Endothelial cell of umbilical vein (primary cell): Measurements from ENCODE around the gene OR2D3. TPM values are rescaled to one million over a fixed set of nuclear protein-coding genes. Genes with fewer than 3 reads are reported as not detected.

Experiments used
- BruUV-seq: library from RNA; stranded (reverse); fragments of 400-500 nt; replicated peaks from 2 replicates; lab custom pipeline; 2021; lab: Mats Ljungman, UMichigan
- CTCF ChIA-PET: fragments of 300-600, 350-600 bp; sonication (Branson Sonifier 250); formaldehyde crosslinking; loops from one replicate; lab custom pipeline; 2021; ENCODE audit warnings: antibody characterized with exemption, inconsistent platforms; lab: Charles Lee
- POLR2A ChIA-PET: fragments of 300-600, 350-600 bp; sonication (Branson Sonifier 250); formaldehyde crosslinking; loops from one replicate; lab custom pipeline; 2021; ENCODE audit warnings: antibody characterized with exemption, inconsistent platforms; lab: Charles Lee
- DNase-seq: peaks from one replicate; pipeline ENCODE4 v3.0.0-alpha.2; 2011; ENCODE audit warnings: low read depth, low spot score
- FAIRE-seq: peaks from 2 replicates; lab custom pipeline; 2011; peaks lifted over from hg19 to GRCh38; lab: Jason Lieb, UNC
- H2AFZ ChIP-seq: 2 replicates; pipeline ENCODE4 v1.6.0; 2012; ENCODE audit warnings: low read depth, low read length, control low read depth, inconsistent platforms
- H3K27ac ChIP-seq: 2 replicates; pipeline ENCODE4 v1.5.1; 2011; ENCODE audit warnings: low read depth, mild to moderate bottlenecking, control low read depth, low read length, moderate library complexity; ENCODE audit not compliant: insufficient read depth
- H3K27me3 ChIP-seq, 2 experiments: 2 replicates each; pipeline versions ENCODE4 v1.6.0 to v1.6.1; 2011; ENCODE audit warnings: low read length in 2 of 2, mixed read lengths in 1 of 2; ENCODE audit not compliant: control insufficient read depth in 2 of 2, insufficient read depth in 2 of 2
- H3K36me3 ChIP-seq, 2 experiments: 2 replicates in 1 of 2; 3 replicates in 1 of 2; pipeline ENCODE4 v1.5.1; 2011; ENCODE audit warnings: low read length in 2 of 2, mild to moderate bottlenecking in 1 of 2, moderate library complexity in 1 of 2; ENCODE audit not compliant: control insufficient read depth in 2 of 2, insufficient read depth in 2 of 2; ENCODE audit errors: extremely low read depth in 1 of 2
- H3K4me1 ChIP-seq: 3 replicates; pipeline ENCODE4 v1.5.1; 2011; ENCODE audit warnings: mild to moderate bottlenecking, low read length; ENCODE audit not compliant: control insufficient read depth, insufficient read depth; ENCODE audit errors: extremely low read depth
- H3K4me2 ChIP-seq: 2 replicates; pipeline ENCODE4 v1.6.1; 2011; ENCODE audit warnings: low read length, control low read depth, mixed read lengths; ENCODE audit not compliant: insufficient read depth
- H3K4me3 ChIP-seq, 3 experiments: fragments of 200-600 bp in 1 of 3; sonication (generic), shearing (Covaris generic) in 1 of 3; replicated peaks in 1 of 3; 2 replicates each; pipeline ENCODE4 v1.5.1; 2011 to 2016; ENCODE audit warnings: control low read depth in 3 of 3, low read length in 3 of 3, mild to moderate bottlenecking in 2 of 3, inconsistent platforms in 1 of 3, low read depth in 1 of 3, moderate library complexity in 1 of 3; ENCODE audit not compliant: insufficient read depth in 1 of 3
- H3K79me2 ChIP-seq: 2 replicates; pipeline ENCODE4 v1.6.0; 2012; ENCODE audit warnings: low read length, inconsistent platforms; ENCODE audit not compliant: control insufficient read depth, insufficient read depth
- H3K9ac ChIP-seq: replicated peaks from 2 replicates; pipeline ENCODE3; 2011; ENCODE audit warnings: low read length, control low read depth; ENCODE audit not compliant: insufficient read depth; ENCODE audit errors: extremely low read depth
- H3K9me1 ChIP-seq: replicated peaks from 3 replicates; pipeline ENCODE4 v1.6.0; 2011; ENCODE audit warnings: mild to moderate bottlenecking, low read length; ENCODE audit not compliant: control insufficient read depth, insufficient read depth; ENCODE audit errors: extremely low read depth
- H3K9me3 ChIP-seq: replicated peaks from 2 replicates; pipeline ENCODE4 v1.5.1; 2012; ENCODE audit warnings: low read length, inconsistent platforms; ENCODE audit not compliant: control insufficient read depth, insufficient read depth
- H4K20me1 ChIP-seq: replicated peaks from 2 replicates; pipeline ENCODE3; 2011; ENCODE audit warnings: mild to moderate bottlenecking, low read length; ENCODE audit not compliant: control insufficient read depth, insufficient read depth; ENCODE audit errors: extremely low read depth
- EZH2 ChIP-seq: IDR thresholded peaks from 2 replicates; pipeline ENCODE4 v1.6.1; 2012; ENCODE audit warnings: borderline replicate concordance, low read depth, mild to moderate bottlenecking, moderate library complexity, low read length, inconsistent platforms; ENCODE audit not compliant: severe bottlenecking
- FOS ChIP-seq: IDR thresholded peaks from 2 replicates; pipeline ENCODE4 v1.6.1; 2011; ENCODE audit warnings: mild to moderate bottlenecking, low read length, moderate library complexity, borderline replicate concordance; ENCODE audit not compliant: insufficient read depth
- GATA2 ChIP-seq: IDR thresholded peaks from 2 replicates; pipeline ENCODE4 v1.7.0; 2011; ENCODE audit warnings: low read depth, mild to moderate bottlenecking, moderate library complexity, mixed read lengths, low read length; ENCODE audit not compliant: insufficient read length, insufficient read depth
- JUN ChIP-seq: IDR thresholded peaks from 2 replicates; pipeline ENCODE4 v1.6.1; 2011; ENCODE audit warnings: borderline replicate concordance, low read depth; ENCODE audit not compliant: insufficient read length, insufficient read depth
- MYC ChIP-seq: IDR thresholded peaks from one replicate; pipeline ENCODE4 v1.6.1; 2011; ENCODE audit warnings: mild to moderate bottlenecking, low read depth, low read length
- POLR2A ChIP-seq: IDR thresholded peaks from 2 replicates; pipeline ENCODE4 v1.6.1; 2012; ENCODE audit warnings: low read depth, mild to moderate bottlenecking, control low read depth, low read length
- POLR2AphosphoS5 ChIP-seq: IDR thresholded peaks from 2 replicates; pipeline ENCODE4 v1.6.1; 2012; ENCODE audit warnings: low read depth, mild to moderate bottlenecking, control low read depth, low read length, moderate library complexity; ENCODE audit not compliant: insufficient read depth
- dilution Hi-C: fragments of 300-500 bp; cut with MboI; formaldehyde crosslinking; loops from one replicate; pipeline ENCODE4 v1.15.0; 2019; ENCODE audit warnings: low sequenced_read_pairs; ENCODE audit not compliant: extremely low pct_ligation_motif_present
- intact Hi-C: fragments of 100-400 bp; cut with micrococcal nuclease; formaldehyde crosslinking; loops from one replicate; pipeline ENCODE4 v1.10.0; 2022
- polyA plus RNA-seq, 4 experiments: library from polyadenylated mRNA; depleted of rRNA in 3 of 4; stranded (reverse) in 3 of 4; unstranded in 1 of 4; fragments of >200 nt; gene quantifications; 2 replicates each; pipeline versions ENCODE4 v1.2.1 to v1.2.3, GENCODE V29; 2011 to 2012; ENCODE audit warnings: missing spikeins in 1 of 4
- total RNA-seq: library from RNA; stranded (reverse); gene quantifications from 2 replicates; pipeline ENCODE4 v1.2.3, GENCODE V29; 2021
- TF ChIP-seq, protein P1 (sequence below), 2 donors: IDR thresholded peaks; 1 replicate in 1 of 2; 2 replicates in 1 of 2; pipeline ENCODE4 v1.5.1; 2011; ENCODE audit warnings: low read length in 2 of 2, mild to moderate bottlenecking in 2 of 2, moderate library complexity in 2 of 2, control low read depth in 1 of 2, inconsistent platforms in 1 of 2, low read depth in 1 of 2; ENCODE audit not compliant: insufficient read depth in 1 of 2; ENCODE audit errors: extremely low read depth in 1 of 2
- TF ChIP-seq, protein P2 (sequence below): IDR thresholded peaks from 2 replicates; pipeline ENCODE4 v1.6.1; 2011; ENCODE audit not compliant: insufficient read depth, insufficient read length

The OR2D3 gene
- total and polyA plus RNA-seq, 2 donors (not counting 3 experiments of a cell fraction or from before 2014, with no cell fraction given), result not detected

DNA sequence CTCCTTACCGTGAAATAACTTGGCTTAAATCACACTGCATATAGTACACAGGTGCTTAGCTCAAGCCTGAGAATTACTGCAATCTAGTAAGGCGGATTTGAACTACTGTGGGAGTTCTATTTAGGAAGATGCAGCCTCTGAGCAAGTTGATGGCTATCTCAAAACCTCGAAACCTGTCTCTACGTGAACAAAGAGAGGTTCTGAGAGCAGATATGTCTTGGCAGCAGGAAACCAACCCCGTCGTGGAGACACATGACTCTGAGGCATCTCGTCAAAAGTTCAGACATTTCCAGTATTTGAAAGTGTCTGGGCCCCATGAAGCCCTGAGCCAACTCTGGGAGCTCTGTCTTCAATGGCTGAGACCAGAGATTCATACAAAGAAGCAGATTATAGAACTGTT, 11.3 kb downstream of the OR2D3 start:
- no peak overlapping the region for H3K27ac ChIP-seq
- intact Hi-C loops, result no loop called here
- DNase-seq, result no peak
- no peak overlapping the region for H3K4me3 ChIP-seq
- no peak for FAIRE-seq
- H3K4me1 ChIP-seq, result peaks cover 5% of the 10 kb centered on the region
- ChIA-PET CTCF (no interaction called here), POLR2A (no interaction called here)
- peaks cover 5% of the 10 kb centered on the region for H3K79me2 ChIP-seq
- TF ChIP-seq POLR2A (no peak), JUN (no peak)
- TF ChIP-seq, protein P1, sequence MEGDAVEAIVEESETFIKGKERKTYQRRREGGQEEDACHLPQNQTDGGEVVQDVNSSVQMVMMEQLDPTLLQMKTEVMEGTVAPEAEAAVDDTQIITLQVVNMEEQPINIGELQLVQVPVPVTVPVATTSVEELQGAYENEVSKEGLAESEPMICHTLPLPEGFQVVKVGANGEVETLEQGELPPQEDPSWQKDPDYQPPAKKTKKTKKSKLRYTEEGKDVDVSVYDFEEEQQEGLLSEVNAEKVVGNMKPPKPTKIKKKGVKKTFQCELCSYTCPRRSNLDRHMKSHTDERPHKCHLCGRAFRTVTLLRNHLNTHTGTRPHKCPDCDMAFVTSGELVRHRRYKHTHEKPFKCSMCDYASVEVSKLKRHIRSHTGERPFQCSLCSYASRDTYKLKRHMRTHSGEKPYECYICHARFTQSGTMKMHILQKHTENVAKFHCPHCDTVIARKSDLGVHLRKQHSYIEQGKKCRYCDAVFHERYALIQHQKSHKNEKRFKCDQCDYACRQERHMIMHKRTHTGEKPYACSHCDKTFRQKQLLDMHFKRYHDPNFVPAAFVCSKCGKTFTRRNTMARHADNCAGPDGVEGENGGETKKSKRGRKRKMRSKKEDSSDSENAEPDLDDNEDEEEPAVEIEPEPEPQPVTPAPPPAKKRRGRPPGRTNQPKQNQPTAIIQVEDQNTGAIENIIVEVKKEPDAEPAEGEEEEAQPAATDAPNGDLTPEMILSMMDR (IDR thresholded peaks at IDR 0.05; ENCODE audit: extremely low read depth in 1 of 2, insufficient read depth in 1 of 2, low read depth in 1 of 2, low read length in 2 of 2), result no peak
- H3K9me1 ChIP-seq, result peaks cover 2% of the 10 kb centered on the region
- no peak overlapping the region for H3K4me2 ChIP-seq
- no peaks in the 10 kb centered on the region for H3K27me3 ChIP-seq
- H4K20me1 ChIP-seq, result no peaks in the 10 kb centered on the region
- BruUV-seq, result no TSS peak
- no peak overlapping the region for H2AFZ ChIP-seq
- H3K9me3 ChIP-seq, result no peaks in the 10 kb centered on the region
- H3K9ac ChIP-seq, result no peak overlapping the region
- H3K36me3 ChIP-seq, result no peaks in the 10 kb centered on the region
- dilution Hi-C loops, result no loop called here

DNA sequence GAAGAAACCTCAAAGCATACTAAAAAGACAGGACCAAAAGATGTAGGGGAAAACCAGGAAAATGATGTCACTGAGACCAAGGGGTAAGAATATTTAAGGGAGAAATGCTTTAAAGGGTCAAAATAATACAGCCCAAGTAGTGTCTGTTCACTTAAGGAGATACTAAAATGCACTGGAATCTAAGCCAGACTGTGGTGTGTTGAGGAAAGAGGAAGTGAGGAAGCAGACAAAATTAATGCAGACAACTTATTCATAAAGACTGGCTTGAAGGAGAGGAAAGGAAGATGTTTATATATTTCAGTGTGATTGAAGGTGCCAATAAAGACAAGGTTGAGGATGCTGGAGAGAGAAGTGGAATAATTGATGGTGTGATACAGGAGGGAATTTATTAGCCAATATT, 21.2 kb downstream of the OR2D3 start:
- no peaks in the 10 kb centered on the region for H4K20me1 ChIP-seq
- no peaks in the 10 kb centered on the region for H3K79me2 ChIP-seq
- no peak overlapping the region for H2AFZ ChIP-seq
- no peak for FAIRE-seq
- POLR2A ChIA-PET, result no interaction called here
- no peaks in the 10 kb centered on the region for H3K27me3 ChIP-seq
- H3K4me2 ChIP-seq, result no peak overlapping the region
- TF ChIP-seq FOS (no peak), JUN (no peak), POLR2A (no peak), EZH2 (no peak), GATA2 (no peak), POLR2AphosphoS5 (no peak), MYC (no peak)
- TF ChIP-seq, protein P1 (IDR thresholded peaks at IDR 0.05; ENCODE audit: extremely low read depth in 1 of 2, insufficient read depth in 1 of 2, low read depth in 1 of 2, low read length in 2 of 2), result no peak
- TF ChIP-seq, protein P2, sequence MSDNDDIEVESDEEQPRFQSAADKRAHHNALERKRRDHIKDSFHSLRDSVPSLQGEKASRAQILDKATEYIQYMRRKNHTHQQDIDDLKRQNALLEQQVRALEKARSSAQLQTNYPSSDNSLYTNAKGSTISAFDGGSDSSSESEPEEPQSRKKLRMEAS, result no peak
- intact Hi-C loops, result no loop called here
- DNase-seq, result no peak
- no peaks in the 10 kb centered on the region for H3K9me3 ChIP-seq
- no peaks in the 10 kb centered on the region for H3K4me1 ChIP-seq
- H3K4me3 ChIP-seq, result no peak overlapping the region
- H3K36me3 ChIP-seq, result no peaks in the 10 kb centered on the region
- dilution Hi-C loops, result no loop called here
- H3K9ac ChIP-seq, result no peak overlapping the region
- no TSS peak for BruUV-seq
- H3K9me1 ChIP-seq, result no peaks in the 10 kb centered on the region
- CTCF ChIA-PET, result no interaction called here
- H3K27ac ChIP-seq, result no peak overlapping the region
